HG03442 (cell line): ENCODE measurements around the gene EMX1.

Experiments
- ATAC-seq: cut with Tn5 transposase; IDR thresholded peaks from one replicate; pipeline ENCODE4 v1.9.1; 2021; ENCODE audit warnings: mild to moderate bottlenecking, moderate library complexity; ENCODE audit not compliant: unreplicated experiment

The EMX1 gene

DNA sequence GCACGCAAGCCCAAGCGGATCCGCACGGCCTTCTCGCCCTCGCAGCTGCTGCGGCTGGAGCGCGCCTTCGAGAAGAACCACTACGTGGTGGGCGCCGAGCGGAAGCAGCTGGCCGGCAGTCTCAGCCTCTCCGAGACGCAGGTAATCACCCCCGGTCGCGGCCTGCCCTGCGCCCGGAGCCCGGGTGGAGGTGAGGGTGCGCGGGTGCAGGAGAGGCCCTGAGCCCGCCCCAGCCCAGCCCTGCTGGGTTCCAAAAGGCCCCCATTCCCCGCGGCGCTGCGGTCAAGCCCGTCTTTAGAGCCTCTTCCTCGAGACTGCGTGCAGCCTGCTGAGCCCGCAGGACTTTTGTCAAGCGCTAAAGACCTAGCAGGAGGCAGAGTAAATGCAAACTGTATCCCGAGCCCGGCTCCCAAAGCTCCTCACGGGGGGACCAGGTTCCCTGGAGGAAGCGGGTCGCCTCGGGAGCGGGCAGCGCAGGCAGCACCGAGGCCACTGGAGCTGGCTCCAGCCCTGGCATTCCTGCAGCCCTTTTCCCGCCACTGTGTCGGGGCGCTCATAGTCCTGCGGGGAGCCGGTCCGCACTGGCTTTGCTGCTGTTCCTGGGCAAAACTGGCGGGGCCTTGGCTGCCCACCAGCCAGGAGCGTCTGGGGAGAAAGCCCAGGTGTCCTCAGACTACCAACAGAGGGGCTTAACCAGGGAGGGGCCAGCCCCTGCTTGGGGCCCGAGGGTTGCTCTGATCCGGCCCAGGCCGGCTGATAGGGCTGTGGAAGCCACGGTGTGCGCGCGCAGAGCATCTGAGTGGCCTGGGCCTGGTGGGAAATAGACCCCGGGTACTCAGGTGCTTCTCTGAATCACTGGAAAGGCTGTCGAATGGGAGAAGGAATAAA lies 7.3 kb downstream of the EMX1 start:
- ATAC-seq = peak; percentile 29

DNA sequence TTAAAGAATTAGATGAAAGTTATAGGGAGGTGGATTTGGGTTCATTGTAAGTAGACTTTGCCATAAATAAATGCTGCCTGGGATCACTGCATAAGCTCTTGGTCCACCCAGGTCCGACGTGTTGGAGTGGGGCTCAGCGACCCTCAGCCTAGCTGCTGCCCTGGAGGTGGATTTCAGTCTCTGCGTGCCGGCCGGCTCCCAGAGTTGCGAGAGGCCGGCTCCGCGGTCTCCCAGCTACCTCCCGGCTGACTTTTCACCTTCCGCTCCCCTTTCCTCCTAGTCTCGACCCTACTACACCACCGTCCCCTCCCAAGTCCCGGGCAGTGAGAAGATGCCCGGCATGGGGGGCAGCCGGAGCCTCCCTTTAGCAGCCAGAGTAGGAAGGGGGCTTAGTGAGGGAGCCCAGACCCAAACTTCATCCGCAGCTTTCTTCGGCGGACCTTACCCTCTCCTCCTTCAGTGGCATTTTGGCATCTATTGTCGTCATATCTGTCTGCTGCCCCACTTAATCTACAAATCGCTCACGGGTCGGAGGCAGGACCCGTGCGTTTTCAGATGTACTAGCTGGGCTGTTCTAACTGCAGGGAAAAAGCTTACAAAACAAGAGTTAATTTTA lies 8.1 kb downstream of the EMX1 start:
- no peak for ATAC-seq

DNA sequence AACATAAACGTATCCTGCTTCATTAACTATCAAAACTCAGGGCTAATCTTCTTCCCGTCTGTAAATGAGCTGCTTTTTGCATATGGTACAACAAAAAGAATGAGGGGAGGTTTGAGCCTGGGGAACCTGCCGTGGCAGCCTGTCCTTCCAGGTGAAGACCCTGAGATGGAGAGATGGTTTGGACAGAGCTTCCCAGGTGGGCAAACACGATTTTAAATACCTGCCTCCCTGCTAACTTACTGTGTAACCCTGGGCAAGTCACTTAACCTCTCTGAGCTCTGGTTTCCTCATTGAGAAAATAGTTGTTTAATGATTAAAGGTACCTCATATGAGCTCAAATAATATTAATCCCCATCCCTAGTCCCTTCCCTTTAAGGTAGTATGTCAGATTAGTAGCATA lies 9.0 kb downstream of the EMX1 start:
- no peak for ATAC-seq

DNA sequence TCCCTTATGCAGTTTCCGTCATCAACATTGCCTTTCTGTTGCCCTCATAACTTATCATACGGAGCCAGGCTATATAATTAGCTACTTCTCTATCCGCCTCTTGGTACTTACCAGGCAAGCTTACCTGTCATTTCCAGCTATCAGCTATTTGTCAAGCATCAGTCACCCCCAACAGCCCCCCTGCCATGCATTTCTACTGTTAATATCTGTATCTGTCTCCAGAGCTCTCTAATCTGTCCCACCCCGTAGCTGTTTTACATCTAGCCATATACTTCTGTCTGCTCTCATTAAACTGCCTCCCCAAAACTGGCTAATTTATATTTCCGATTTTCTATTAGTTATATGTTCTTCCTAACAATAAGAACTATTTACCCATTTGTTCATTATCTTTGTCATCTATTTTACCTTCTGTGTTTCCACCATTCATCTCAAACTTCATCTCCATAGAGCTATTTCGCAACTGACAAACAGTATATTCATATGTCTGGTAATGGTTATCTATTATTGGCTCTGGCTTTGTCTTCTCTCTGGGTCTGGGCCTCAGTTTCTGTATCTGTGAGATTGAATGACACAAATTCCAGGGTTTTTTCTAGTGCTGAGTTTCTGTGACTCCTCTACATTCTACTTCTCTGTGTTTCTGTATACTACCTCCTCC lies 9.6 kb downstream of the EMX1 start:
- ATAC-seq = no peak

DNA sequence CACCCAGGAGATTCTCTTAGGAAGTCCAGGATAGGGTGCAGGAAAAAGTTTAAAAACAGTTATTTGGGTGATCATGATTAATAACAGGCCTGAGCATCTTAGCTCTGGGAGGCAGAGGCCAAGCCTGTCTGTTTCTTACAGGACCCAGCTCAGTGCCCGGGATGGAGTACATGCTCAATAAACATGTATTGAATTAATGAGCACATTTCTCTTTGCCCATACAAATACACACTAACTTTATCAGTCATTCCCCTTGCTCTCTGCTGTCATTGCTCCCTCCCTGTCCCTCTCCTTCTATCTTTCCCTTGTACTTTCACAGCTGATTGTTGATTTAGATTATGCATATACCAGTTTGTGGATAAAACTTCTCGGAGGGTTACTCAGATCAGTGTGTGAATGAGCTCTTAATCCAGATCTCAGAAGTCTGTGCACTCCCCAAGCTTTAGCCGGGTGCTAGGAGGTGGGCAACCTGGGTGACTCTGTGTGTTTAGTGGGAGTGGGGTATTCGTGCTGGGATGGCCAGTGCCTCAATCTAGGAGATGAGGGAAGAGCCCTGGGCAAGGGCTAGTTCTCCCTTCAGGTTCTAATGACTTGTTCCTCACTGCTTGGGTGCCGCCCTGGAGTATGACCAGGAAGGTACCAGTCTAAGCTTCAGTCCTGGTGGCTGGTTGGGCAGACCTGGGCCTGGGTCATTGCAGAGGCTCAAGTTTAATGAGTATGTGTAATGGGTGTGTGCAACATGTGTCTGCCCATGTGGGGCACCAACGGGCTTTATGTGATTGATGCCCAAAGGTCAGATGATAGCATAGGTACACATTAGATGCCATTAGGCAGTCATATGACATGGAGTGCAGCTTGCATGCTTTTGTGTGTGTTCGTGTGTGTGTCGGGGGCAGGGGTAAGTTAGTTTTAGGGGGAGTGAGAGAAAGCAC lies 10.6 kb downstream of the EMX1 start:
- ATAC-seq = no peak

DNA sequence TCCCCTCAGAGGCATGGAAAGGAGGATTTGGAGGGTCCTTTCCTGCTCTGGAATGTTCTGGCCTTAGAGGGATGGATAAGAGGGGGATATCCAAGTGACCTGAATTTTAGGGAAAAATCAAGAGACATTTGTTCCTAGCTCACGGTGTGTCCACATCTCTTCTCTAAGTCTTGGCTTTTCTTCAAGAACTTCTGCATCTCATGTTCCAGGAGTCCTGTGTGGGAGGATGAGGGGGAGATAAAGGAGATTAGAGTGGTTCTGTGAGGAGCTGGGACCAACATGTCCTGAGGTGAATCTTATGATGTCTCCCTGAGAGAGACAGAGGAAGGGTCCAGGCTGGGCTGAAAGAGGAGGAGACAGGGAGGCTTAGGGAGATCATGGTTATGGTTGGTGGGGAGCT lies 11.7 kb downstream of the EMX1 start:
- ATAC-seq = no peak

DNA sequence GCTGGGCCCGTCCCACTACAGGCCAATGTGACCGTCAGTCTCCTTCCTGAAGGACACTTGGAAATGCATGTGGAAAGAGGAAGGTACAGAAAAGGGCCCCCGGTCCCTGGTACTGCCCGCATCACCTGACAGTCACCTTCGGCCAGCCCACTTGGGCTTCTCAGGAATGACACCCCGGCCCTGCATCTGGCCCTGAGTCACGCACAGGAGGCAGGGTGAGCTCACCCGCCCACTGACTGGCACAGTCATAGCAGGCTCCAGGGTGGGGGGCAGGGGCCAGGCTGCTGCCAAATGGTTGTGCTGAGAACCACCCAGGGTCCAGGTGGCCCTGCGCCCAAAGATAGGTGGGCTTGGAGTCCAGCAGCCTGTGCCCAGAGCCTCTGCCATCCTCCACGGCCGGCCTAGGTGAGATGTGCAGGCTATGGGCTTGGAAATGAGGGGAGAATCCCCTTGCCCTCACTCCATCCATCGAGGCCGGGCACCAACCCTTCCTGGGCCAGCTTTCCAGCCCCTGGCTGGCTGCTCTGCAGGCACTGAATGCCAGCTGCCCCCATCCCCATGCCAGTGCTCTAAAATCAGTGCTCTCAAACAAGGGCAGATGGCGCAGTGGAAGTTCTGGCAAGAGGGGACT lies 14.1 kb downstream of the EMX1 start:
- ATAC-seq = no peak

DNA sequence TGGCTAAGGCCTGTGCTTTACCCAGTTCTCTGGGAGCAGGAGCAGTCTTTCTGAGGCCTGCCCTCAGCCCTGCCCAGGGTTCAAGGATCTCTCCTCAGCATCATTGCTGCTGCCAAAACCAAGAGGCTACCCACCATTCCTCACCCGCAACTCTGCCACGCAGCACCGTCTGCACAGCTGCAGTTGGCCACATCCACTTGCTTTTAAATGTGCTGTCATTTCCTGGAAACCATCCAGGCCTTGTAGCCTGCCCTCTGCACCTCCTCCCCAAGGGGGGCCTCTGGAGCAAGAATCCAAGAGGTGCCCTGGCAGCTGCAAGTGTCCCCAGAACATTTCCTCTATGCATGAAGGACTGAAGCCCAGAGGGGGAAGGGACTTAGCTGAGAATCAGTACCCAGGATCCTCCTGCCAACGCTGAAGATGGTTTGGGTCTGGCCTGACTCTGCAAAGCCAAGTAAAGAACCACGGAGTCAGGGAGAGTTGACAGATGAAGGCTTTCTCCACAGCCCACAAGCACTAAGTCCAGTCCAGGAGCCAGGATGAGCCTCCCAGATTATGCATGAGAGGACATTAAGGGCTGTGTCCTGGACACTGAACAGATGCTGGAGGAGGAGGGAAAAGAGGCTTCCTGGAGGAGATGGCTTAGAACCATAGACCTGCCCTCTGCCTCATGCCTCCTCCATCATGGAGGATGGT lies 14.9 kb downstream of the EMX1 start:
- no peak for ATAC-seq

DNA sequence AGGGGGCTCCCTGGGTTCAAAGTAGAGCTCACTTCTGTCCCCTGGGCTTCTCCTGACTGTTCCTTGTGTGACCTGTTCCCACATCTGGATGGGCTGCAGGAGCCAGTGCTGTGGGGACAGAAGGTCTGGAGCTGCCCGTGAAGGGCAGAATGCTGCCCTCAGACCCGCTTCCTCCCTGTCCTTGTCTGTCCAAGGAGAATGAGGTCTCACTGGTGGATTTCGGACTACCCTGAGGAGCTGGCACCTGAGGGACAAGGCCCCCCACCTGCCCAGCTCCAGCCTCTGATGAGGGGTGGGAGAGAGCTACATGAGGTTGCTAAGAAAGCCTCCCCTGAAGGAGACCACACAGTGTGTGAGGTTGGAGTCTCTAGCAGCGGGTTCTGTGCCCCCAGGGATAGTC lies 15.5 kb downstream of the EMX1 start:
- no peak for ATAC-seq

DNA sequence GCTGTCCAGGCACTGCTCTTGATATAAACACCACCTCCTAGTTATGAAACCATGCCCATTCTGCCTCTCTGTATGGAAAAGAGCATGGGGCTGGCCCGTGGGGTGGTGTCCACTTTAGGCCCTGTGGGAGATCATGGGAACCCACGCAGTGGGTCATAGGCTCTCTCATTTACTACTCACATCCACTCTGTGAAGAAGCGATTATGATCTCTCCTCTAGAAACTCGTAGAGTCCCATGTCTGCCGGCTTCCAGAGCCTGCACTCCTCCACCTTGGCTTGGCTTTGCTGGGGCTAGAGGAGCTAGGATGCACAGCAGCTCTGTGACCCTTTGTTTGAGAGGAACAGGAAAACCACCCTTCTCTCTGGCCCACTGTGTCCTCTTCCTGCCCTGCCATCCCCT lies 15.9 kb downstream of the EMX1 start:
- ATAC-seq = no peak

DNA sequence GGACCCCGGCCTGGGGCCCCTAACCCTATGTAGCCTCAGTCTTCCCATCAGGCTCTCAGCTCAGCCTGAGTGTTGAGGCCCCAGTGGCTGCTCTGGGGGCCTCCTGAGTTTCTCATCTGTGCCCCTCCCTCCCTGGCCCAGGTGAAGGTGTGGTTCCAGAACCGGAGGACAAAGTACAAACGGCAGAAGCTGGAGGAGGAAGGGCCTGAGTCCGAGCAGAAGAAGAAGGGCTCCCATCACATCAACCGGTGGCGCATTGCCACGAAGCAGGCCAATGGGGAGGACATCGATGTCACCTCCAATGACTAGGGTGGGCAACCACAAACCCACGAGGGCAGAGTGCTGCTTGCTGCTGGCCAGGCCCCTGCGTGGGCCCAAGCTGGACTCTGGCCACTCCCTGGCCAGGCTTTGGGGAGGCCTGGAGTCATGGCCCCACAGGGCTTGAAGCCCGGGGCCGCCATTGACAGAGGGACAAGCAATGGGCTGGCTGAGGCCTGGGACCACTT lies 16.4 kb downstream of the EMX1 start:
- ATAC-seq = no peak

DNA sequence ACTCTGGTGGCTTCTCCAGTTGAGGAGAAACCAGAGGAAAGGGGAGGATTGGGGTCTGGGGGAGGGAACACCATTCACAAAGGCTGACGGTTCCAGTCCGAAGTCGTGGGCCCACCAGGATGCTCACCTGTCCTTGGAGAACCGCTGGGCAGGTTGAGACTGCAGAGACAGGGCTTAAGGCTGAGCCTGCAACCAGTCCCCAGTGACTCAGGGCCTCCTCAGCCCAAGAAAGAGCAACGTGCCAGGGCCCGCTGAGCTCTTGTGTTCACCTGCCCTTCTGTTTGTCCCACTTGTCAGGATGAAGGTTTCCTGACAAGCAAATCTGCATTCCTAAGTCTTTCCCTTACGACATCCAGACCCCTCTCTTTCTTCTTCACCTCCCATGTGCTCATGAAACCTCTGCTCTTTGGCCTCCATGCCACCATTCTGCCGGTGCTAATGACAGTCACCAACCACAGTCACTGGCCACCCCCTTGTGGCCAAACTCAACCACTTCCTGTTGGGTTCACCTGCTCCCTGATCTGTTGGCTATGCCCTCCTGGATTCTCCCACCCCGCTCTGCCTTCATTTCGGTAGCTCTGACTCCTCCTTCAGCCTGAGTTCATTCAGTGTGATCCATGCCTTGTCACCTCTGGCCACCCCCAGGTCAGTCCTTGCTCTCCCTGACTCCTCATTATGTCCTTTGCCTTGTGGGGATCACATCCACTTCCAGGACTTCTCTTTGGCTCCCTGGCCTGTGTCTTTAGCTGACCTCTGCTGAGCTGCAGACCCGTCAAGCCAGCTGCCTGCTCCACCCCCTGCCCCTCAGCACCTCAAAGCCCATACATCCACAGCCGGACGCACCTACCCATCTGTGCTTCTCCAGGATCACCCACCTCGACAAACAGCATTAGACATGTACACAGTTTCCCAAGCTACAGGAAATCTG lies 17.6 kb downstream of the EMX1 start:
- ATAC-seq = peak; percentile 65

DNA sequence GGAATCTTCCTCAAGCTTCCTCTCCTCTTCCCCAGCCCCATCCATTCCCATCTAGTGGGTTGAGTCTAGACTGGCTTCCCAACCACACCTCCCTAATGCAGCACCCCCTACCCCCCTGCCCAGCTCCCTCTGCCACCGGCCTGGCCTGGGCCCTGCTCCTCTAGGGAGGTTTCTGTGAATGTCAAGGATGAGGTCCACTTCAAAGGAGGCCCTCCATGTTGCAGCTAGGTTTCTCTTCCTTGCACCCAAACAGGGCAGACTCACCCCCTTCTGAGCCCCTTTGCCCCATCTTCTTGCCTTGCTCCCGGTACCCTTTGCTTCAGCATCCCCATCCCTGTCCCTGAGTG lies 18.3 kb downstream of the EMX1 start:
- no peak for ATAC-seq

DNA sequence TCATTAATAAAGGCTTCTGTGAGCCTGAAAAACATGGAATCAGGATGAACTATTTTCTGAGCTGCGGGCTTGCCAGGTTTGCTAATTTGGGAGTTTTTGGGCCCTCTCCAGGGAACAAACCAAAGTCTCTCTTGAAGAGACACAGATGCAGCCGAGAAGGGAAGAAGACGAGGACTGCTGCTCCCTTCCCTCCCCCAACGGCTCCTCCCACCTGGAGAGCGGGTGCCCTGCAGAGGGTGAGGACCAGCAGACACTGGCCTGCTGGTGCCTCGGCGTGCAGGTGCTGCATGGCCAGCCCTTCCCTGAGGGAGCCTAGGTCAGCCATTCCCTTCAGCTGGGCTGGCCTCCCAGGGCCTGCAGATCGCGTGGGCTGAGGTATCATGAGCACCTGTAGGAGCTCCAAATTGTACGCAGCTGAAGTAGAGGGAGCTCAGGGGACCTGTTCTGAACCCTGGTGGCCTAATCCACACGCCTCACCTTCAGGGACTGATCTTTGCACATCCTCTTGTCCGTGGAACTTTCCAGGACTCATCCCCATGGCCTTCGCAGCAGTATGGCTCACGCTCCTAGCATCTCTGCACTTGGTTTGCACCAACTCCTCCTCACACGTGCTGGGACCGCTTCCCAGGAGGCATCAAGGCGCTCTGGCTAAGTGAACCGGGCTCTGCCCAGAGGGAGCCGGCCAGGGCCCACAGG lies 19.5 kb downstream of the EMX1 start:
- no peak for ATAC-seq

DNA sequence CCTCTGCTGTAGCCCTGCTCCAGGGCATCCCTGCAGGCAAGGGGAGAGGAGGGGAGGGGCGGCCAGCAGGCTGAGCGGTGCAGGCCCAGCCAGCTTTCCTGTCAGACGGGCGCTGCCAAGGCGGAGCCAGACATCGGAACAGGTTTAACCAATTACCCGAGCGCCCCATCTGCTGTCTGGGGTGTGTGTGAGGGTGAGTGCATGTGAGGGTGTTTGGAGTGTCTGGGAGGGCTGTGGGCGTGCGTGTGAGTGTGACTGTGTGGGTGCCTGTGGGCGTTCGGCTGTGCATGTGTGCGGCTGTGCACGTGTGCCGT lies 20.0 kb downstream of the EMX1 start:
- ATAC-seq = no peak

DNA sequence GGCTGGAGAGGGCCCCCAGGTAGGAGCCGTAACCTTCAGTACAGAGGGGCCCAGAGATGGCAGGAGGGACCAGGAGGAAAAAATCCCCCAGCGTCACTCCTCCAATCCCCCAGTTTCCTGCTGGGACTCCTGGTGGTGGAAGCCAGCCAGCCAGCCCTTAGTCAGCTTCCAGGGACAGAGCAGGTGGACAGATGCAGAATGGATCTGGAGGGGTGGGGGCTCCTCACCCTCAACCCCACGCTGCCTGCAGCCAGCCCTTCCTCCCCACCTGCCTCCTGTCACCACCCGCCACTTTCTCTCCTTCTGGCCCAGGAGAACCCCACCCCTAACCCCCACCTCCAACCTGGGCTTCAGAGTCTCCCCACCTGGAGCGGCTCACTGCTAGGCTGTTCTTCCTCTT lies 21.1 kb downstream of the EMX1 start:
- ATAC-seq = no peak

DNA sequence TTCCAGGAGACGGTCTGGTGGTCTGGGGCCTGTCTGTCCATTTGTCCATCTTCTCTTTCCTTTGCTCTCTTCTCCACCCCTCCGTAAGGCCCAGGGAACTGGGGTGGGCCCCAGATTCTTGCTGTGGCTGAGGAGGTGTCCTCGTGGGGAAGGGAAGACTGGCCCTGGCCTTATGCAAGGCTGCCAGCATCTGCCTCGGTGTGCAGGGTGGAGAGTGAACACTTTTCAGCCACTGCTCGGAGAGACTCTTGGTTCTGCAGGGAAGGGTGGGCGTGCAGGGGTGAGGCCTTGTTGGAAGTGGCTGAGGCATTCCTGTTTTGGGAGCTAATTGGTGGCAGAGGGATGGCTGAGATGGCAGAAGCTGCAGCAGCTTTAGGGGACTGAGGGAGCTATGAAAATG lies 23.0 kb downstream of the EMX1 start:
- ATAC-seq = no peak

DNA sequence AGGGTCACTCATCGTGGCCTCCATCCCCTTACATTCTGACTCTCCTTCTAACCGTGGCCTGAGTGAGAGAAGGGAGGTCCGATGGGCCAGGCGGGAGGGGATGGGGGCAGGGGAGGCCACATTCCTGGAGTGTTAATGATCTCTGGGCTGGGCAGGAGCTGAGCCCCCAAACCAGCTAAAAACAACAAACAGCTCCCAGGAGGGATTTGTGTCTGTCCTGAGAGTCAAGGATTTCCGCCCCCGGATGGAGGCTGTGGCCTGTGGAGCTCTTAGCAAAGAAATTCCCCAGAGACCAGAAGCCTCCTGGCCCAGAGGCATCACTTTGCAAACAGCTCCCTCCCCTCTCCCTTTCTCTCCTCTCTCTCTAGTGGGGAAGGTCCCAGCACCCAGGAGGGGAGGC lies 23.5 kb downstream of the EMX1 start:
- no peak for ATAC-seq
